ENCODE data around the gene MRI1.

- TF ChIP-seq CTCF (IDR thresholded peaks at IDR 0.05) (no peak), POLR2A (IDR thresholded peaks at IDR 0.05) (no peak)
Observed at GRCh38 chr19:13757805-13758772, 6.2 kb upstream of the MRI1 start.

Data from right lobe of liver (tissue), 4 donors.